K562 (cell line): ENCODE results near the gene RGS4. TPM values are rescaled to one million over a fixed set of nuclear protein-coding genes. Genes with fewer than 3 reads are reported as not detected.

Source experiments
- polyA plus RNA-seq, 8 experiments: library from polyadenylated mRNA; depleted of rRNA in 4 of 8; stranded (reverse) in 5 of 8; unstranded in 3 of 8; fragments of >200 nt; fragmentation: Nextera tagmentation in 2 of 8; fragmentation: Illumina TruSeq in 1 of 8; extraction: Ambion mirVana in 2 of 8; extraction: Trizol in 1 of 8; gene quantifications; 2 replicates each; pipeline versions ENCODE4 v1.2.1 to v1.2.3, GENCODE V29; 2011 to 2014; ENCODE audit warnings: inconsistent platforms in 1 of 8, missing spikeins in 1 of 8
- total RNA-seq, 7 experiments: library from RNA; depleted of rRNA in 6 of 7; stranded (reverse); fragments of >200 nt in 6 of 7; fragmentation: Illumina TruSeq in 2 of 7; extraction: Trizol in 2 of 7; gene quantifications; 2 replicates each; pipeline versions ENCODE4 v1.2.1 to v1.2.3, GENCODE V29; 2011 to 2021; ENCODE audit warnings: low replicate concordance in 1 of 7
- TF ChIP-seq, protein P1 (sequence below), 2 experiments: fragments of 450-650 bp; formaldehyde crosslinking in 1 of 2; IDR thresholded peaks; 2 replicates each; pipeline versions ENCODE4 v1.4.0 to v1.6.1; 2014 to 2020; ENCODE audit warnings: mild to moderate bottlenecking in 2 of 2, borderline replicate concordance in 1 of 2, low read depth in 1 of 2

RGS4 gene
- total and polyA plus RNA-seq, 9 of the 15 experiments (the other 6 are each of a cell fraction or from before 2014, with no cell fraction given), result not detected

DNA sequence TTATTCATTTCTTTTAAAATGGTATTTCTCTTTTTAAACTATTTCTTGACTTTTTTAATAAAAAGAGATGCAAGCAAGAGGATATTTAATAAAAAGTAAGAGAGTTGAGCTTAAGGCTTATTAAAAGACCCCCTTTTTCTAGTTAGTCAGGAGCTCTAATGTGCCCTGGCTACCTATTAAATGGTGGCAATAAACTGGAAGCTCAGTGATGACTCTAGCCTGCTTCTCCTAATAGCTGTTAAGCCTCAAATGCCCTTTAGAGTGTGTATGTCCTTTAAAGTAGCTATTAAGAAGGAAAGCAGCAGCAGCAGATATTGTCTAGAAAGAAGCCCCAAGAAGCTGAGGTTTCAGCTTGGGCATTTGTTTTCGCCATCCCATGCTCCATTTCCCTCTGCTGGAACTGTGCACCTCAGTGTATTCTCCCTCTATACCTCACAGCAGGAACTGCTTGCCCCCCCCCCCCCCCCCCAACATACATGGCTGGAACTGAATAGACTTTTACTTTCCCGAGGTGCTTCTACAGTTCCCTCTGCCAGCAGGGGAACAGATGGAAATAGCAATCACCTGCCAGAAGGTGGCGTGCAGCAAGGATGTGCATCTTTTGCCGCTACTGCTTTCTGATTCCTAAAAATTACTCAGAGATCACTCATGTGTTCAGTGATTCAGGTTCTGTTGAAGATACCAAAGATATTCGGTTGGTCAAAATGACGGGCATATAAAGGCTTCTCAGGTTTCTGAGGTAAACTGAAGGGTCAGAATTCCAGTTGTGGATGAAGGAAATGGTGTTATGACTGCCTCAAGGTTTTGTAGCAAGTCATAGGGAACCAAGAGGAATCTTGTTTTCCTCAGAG is 2.5 kb downstream of the RGS4 start (continued):
- TF ChIP-seq, protein P1, sequence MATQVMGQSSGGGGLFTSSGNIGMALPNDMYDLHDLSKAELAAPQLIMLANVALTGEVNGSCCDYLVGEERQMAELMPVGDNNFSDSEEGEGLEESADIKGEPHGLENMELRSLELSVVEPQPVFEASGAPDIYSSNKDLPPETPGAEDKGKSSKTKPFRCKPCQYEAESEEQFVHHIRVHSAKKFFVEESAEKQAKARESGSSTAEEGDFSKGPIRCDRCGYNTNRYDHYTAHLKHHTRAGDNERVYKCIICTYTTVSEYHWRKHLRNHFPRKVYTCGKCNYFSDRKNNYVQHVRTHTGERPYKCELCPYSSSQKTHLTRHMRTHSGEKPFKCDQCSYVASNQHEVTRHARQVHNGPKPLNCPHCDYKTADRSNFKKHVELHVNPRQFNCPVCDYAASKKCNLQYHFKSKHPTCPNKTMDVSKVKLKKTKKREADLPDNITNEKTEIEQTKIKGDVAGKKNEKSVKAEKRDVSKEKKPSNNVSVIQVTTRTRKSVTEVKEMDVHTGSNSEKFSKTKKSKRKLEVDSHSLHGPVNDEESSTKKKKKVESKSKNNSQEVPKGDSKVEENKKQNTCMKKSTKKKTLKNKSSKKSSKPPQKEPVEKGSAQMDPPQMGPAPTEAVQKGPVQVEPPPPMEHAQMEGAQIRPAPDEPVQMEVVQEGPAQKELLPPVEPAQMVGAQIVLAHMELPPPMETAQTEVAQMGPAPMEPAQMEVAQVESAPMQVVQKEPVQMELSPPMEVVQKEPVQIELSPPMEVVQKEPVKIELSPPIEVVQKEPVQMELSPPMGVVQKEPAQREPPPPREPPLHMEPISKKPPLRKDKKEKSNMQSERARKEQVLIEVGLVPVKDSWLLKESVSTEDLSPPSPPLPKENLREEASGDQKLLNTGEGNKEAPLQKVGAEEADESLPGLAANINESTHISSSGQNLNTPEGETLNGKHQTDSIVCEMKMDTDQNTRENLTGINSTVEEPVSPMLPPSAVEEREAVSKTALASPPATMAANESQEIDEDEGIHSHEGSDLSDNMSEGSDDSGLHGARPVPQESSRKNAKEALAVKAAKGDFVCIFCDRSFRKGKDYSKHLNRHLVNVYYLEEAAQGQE (IDR thresholded peaks at IDR 0.05; ENCODE audit: borderline replicate concordance), result peak; percentile 18; the same call in 1 of the 2 replicates
- TF ChIP-seq, protein P1 (CRISPR knock-in tag; IDR thresholded peaks at IDR 0.05; ENCODE audit: low read depth), result no peak
- TF ChIP-seq, all 486 proteins: peak for 7
